SK-N-DZ (cell line): ENCODE measurements around the gene ZFAND2B.
"Not testable (repeated sequence)": the region's sequence is repeated elsewhere in the genome, so short reads cannot be mapped to it uniquely, and the experiment has no call there.

ENCODE experiments used
- DNase-seq: peaks from one replicate; pipeline ENCODE4 v3.0.0-alpha.2; 2015; ENCODE audit warnings: low spot score

Gene ZFAND2B

GRCh38 chr2:219250049-219250781 lies 43.6 kb downstream of the ZFAND2B start:
- no peak for DNase-seq

DNA sequence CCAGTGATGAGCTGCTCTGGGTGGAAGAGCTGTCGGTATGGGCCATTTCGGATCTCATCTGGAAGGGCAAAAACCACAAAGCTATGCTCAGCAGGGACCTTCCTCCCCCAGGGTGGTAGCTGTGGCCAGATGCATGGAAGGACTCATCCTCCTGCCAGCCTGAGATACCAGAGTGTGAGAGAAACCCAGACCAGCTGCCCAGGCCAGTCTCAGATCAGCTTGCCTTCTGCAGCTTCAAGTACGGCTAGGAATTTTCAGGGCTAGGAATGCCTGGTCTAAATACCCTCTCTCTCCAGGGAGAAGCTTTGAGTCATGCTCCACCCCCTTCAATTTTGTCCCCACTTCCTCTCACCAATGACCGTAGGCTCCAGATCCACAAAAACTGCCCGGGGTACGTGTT lies 45.1 kb downstream of the ZFAND2B start:
- DNase-seq, result no peak

GRCh38 chr2:219252084-219252483 lies 45.5 kb downstream of the ZFAND2B start:
- DNase-seq, result no peak

- DNase-seq, result no peak
Measured at GRCh38 chr2:219252570-219252899, 46.0 kb downstream of the ZFAND2B start.

DNA sequence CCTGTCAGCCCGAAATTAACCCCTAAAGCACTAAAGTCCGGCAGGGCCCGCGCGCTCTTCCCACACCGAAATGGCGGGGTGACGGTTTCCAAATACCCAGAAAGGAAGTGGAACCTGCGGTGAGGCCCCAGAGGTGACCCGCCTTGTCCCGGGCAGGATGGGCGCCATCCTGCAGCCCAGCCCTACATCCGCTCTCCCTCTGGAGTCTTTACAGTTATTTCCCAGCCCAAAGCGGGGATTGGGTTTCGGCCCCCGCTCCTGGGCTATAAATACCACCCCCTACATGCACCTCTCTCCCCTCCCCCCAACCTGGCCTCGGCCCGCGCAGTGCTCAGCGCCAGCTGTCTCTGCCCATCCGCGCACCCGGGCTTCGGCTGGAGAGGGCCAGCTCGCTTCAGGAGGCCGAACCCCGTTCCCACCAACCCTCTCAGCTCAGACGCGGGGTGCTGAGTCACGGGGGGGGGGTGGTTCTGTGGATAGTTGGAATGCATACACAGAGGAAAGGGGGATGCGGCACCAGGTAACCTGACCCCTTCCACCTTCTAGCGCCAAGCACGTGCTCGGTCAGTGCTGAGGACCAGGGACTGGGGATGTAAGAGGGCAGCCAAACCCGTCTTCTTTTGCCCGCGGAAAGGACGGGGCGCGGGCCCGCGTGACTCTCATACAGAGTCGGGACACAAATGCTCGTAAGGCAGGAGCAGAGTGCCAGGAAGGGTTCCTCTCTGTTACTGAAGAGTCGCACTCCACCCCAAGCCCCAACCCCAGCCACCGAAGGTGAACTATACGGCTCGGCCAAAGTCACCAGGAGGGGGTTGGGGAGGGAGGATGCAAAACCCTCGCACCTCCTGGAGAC lies 46.5 kb downstream of the ZFAND2B start, which contains the start of gene TUBA4B:
Gene TUBA4B, plus strand, starts transcription at position 344 of the 853 bp plus-strand sequence. Its CDS starts 165 bp downstream, at position 509.
- no peak for DNase-seq

GRCh38 chr2:219253753-219254589 lies 47.4 kb downstream of the ZFAND2B start, which contains the start of gene TUBA4A:
TUBA4A (minus strand) TSS chr2:219253918; CDS start chr2:219253858, 60 bp downstream.
- DNase-seq, result peak; percentile 63

- DNase-seq, result no peak
Measured at GRCh38 chr2:219254590-219255201, 48.1 kb downstream of the ZFAND2B start.

GRCh38 chr2:219258942-219259341 lies 52.4 kb downstream of the ZFAND2B start:
- not testable (repeated sequence) for DNase-seq
